GM18519 (cell line): Measurements from ENCODE around the gene MLLT10.
"Not testable (repeated sequence)": the region's sequence is repeated elsewhere in the genome, so short reads cannot be mapped to it uniquely, and the experiment has no call there.

Experiments
- ATAC-seq: cut with Tn5 transposase; IDR thresholded peaks from one replicate; pipeline ENCODE4 v1.9.1; 2021; ENCODE audit warnings: mild to moderate bottlenecking, moderate library complexity; ENCODE audit not compliant: unreplicated experiment, low FRiP score

The MLLT10 gene

DNA sequence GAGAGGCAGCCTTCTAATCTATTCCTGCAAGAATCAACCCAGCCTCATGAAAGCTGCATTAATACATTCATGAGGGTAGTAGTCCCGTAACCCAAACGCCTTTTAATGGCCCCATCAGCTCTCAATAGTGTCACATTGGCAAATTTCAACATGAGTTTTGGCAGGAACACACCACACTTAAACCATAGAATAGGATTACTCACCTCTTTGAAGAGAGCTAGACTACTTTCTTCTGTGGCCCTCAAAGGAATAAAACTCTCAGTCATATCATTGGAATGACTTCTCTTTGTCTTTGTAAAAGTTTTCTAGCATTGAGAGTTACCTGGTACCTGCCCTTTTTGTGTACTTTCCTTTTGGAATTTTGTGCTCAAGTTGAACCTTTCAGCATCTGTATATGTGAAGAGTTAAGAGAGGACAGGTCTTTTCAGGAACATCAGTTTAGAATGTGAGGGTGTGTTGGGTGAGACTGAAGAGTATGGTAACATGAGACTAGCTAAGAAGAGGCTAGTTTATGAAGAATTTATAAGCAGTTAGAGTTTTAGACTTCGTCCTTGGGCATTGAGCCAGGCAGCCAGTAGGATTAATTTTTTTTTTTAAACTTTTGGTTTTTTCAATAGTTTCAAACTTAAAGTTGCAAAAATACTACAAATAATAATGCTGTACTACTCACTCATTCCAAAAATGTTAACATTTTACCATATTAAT lies 92.6 kb downstream of the MLLT10 start:
- no peak for ATAC-seq

DNA sequence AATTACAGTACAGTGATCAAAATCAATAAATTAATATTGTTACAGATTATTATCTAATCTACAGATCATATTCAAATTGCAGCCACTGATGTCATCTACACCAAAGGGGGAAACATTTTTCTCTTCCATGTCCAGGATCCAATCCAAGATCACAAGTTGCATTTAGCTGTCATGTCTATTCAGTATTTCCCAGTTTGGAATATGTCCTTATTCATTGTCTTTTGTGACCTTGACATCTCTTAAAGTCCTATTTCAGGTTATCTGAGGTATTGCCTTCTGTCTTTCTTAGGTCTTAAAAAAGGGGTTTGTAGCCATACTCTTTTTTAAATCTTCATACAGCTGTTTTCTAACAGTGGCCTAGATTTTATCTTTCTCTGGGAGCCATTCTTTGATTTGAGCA lies 93.3 kb downstream of the MLLT10 start:
- ATAC-seq, result no peak

DNA sequence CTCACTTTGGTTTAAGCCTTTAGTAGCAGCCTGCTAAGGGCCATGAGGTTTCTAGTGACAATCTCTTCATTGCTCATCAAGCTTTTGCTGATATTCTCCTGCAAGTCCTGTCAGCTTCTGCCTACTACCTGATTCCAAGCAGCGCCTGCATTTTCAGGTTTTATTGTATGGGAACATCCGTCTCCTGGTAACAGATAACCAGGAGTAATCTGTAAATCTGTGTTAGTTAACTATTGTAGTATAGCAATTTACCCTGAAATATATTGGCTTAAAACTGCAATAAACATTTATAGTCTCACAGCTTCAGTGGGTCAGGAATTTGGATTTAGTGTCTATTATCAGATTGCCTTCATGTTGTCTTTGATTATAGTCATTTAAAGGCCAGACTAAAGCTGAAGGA lies 94.0 kb downstream of the MLLT10 start:
- no peak for ATAC-seq

DNA sequence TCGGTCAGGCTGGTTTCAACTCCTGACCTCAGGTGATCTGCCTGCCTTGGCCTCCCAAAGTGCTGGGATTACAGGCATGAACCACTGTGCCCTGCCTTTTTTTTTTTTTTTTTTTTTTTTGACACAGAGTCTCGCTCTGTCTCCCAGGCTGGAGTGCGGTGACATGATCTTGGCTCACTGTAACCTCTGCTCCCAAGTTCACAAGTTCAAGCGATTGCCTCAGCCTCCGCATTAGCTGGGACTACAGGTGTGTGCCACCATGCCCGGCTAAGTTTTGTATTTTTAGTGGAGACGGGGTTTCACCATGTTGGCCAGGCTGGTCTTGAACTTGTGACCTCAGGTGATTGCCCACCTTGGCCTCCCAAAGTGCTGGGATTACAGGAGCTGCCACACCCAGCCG lies 94.6 kb downstream of the MLLT10 start:
- not testable (repeated sequence) for ATAC-seq

DNA sequence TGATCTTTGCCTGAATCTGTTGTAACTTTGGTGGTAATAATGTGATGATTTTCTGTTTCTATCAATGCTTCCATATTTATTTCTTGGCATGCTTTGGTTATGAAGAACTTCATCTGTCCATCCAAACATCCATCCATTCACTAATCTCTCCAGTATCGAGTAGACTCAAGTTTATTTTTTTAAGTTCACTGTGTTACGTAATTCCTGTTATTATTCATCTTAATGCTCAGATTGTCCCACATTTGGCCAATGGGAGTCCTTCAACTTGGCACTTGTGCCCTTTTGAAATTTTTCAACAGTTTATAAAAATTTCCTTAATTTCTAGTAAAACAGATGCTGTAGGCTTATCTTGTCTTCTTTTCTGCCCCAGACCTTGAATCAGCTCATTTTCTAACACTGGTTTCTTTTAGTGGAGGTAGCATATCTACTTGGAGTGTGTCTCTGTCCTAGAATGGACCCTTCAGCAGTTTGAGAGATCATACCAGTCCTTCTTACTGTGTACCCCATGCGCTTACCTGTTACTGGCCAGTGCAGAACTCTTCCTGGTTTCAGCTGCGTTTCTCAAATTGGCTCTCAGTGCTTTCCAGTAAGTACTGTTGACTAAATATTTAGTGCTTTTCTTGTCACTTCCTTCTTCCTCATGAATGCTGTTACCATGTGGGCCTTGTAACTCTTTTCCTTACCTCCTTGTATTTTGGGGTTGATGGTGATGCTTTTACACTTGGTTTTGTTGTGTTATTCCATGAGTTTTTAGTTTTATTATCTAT lies 100.8 kb downstream of the MLLT10 start:
- no peak for ATAC-seq

DNA sequence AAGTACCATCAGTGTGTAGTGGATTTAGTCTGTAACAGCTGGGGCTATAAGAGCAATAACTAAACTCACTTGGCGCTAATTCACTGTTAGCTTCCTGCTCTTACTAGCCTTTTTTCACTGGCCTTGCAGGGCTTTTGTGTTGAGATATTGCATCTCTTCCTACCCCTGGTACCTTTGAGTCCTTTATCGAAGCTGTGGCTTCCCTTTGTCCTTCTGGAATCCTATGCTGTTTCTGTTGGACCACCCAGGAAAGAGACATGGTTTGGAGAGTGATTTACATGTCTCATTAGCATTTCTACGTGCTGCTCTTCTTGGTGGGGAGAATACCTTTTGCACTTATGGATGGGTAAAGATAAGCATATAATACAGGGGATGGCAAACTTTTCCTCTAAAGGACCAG lies 103.8 kb downstream of the MLLT10 start:
- no peak for ATAC-seq

DNA sequence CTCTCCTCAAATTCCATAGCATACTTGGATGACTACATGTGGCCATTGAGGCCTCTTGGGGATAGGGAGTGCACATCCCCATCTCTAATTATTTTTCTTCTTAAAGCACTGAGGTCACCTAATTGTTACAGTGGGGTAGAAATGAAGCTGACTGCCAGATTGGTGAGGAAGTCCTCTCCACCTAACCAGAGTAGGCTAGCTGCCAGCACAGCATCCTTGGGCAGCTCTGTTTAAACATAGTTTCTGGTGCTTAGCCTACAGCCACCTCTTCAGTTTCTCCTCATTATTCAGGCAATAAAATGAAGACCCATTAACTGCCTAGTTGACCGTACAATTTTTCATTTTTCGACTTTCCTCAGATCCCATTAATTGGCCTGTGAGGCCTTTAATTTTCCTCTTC lies 104.6 kb downstream of the MLLT10 start:
- no peak for ATAC-seq

DNA sequence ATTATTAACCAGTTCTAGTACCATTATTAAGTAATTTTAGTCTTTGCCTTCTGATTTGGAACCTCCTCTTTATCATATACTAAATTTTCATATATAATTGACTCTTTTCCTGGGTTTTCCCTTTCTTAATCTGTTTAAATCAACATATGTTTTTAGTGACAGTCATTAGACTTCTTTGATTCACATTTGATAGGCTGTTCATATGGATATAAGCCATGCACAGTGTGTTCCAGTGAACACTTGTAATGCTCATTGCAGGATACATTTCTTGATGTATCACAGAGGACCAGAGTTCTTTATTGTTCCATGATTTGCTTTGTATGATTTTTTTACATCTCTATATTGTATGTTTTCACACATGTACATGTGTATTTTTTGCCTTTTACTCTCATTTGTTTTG lies 114.0 kb downstream of the MLLT10 start:
- ATAC-seq, result no peak

DNA sequence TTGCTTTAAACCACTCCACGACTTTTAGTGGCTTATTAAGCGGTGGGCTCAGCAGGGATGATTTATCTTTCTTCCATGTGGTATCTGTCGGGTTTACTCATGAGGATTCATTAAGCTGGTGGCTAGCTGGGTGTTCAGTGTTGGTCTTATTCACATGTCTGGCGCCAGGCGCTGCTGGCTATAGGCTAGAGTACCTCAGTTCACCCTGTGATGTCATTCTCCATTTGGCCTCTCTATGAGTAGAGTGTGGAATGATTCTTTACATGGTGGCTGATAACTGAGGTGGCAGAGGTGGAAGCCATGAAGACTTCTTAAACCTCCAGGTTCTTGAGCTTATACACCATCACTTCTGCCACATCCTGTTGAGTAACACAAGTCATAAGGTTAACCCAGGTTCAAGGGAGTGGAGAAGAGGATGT lies 115.4 kb downstream of the MLLT10 start:
- ATAC-seq, result no peak

DNA sequence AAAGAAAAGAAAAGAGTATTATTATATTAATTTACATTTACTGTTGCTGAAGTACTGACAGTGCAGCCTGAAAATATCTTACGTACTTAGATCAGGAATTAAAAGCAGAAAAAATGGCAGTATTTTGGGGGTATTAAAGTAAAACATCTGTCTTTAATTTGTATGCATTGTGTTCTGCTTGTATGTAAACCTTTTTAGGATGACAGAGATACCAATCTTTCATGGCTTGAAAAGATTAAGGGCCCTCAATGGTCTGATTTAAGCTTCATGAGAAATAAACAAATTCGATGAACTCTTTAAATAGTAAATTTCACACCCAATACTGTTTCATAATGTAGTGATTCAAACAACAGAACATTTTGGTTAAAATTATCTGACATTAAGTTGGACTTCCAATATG lies 116.3 kb downstream of the MLLT10 start:
- ATAC-seq, result no peak

DNA sequence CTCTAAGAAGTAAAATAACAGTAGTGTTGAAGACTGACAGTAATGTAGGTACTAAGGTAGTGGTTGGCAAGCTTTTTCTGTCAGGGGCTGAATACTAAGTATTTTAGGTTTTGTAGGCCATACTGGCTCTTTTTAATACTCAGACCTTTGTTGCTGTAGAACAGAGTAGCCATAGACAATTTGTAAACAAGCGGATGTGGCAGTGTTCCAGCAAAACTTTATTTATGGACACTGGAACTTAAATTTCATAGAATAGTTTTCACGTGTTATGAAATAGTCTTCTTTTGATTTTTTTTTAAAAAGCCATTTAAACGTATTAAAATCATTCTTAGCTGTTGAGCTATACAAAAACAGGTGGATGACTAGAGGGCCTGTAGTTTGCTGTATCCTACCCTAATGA lies 121.2 kb downstream of the MLLT10 start:
- ATAC-seq, result no peak

DNA sequence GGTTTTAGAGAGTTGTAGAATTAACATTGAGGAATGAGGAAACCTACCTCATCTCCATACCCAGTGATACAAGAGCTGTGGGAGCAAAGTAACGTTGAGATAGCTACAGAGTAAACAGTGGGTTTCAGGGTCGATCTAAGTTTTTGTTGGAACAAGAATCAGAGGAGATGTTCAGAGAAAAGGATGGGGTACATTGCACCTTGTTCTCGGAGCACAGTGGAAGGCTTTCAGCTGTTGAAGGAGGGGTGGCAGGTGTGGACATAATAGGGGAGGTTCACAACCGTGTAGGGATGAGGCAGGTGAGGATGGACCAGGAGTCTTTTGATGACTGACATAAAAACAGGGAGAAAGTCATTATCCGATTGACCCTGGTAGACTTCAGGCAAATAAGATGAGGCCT lies 121.7 kb downstream of the MLLT10 start:
- ATAC-seq, result no peak

DNA sequence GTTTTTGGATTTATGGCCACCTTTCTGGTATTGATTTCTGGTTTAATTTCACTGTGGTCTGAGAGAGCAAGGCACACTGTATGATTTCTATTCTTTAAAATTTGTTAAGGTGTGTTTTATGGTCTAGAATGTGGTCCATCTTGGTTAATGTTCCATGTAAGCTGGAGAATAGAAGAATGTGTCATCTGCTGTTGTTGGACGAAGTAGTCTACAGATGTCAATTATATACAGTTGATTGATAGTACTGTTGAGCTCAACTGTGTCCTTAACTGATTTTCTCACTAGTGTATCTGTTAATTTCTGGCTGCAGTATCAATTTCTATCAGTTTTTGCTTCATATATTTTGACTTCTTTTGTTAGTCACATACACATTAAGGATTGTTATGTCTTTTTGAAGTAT lies 127.1 kb downstream of the MLLT10 start:
- ATAC-seq, result no peak

DNA sequence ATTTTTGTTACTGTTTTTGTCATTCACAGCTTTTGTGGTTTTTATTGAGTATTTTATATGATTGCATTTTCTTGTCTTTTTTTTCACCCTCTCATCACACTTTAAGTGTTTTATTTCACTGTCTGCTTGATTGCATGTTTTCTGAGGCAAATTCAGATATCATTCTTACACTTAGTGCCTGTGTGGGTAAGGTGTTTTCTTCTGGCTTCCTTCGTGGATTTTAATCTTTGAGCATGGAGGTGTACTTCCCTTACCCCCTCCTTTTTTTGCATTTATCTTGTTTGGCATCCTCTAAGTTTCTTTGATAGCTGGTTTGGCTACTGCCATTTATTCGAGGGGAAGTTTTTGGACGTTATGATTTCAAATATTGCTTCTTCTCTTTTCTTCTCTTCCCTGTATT lies 127.9 kb downstream of the MLLT10 start:
- ATAC-seq, result no peak

DNA sequence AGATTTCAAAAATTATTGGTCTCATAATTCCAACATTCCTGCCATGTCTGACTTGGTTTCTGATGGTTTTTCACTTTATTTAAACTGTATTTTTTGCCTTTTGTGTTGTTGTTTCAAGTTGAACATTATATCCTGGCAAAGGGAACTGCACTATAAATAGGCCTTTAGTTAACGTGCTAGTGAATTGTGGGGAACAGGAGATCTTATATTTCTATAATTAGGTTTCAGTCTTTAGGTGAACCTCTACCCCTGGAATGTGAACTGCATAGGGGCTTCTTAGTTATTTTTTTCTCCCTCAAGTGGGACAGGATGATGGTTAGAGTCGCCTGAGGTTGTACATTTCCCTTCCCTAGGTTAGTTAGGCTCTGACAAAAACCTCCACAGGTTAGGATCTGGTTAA lies 128.6 kb downstream of the MLLT10 start:
- ATAC-seq, result no peak

DNA sequence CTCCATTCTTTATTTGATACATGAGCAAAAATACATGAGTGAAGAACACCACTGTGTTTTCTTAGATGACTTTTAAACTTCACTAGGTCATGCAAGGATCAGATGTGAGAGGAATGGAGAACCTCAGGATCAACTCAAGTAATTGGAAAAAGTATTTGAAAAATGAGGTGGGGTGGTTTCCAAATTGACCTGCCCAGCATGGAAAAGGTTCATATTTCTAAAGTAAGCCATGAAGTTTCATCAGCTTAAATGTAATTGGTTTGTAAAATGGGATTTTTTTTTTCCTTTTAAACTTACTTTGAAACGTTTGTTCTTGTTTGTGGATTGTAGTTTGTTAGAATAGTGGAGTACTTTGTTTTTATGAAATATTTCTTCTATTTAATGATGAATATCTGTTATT lies 134.8 kb downstream of the MLLT10 start:
- no peak for ATAC-seq

DNA sequence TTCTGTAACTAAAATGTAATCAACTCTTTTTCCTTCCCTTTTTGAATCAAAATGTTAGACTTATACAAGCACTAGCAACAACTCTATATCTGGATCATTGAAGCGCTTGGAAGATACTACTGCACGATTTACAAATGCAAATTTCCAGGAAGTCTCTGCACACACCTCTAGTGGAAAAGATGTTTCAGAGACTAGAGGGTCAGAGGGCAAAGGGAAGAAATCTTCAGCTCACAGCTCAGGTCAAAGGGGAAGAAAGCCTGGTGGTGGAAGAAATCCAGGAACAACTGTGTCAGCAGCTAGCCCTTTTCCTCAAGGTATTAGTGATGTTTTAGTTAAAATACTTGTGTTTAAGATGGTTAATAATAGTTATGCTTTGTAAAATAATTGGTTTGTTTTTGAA lies 136.4 kb downstream of the MLLT10 start:
- no peak for ATAC-seq

DNA sequence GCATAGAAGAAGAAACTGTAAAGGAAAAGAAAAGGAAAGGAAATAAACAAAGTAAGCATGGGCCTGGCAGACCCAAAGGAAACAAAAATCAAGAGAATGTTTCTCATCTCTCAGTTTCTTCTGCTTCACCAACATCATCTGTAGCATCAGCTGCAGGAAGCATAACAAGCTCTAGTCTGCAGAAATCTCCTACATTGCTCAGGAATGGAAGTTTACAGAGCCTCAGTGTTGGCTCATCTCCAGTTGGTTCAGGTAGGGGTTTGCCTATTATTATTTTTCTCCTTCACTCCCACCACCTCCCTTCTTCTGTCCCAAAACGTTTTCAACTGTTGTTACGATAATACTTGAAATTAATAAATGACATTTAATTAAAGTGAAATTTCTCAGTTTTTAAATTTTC lies 139.6 kb downstream of the MLLT10 start:
- ATAC-seq, result no peak

DNA sequence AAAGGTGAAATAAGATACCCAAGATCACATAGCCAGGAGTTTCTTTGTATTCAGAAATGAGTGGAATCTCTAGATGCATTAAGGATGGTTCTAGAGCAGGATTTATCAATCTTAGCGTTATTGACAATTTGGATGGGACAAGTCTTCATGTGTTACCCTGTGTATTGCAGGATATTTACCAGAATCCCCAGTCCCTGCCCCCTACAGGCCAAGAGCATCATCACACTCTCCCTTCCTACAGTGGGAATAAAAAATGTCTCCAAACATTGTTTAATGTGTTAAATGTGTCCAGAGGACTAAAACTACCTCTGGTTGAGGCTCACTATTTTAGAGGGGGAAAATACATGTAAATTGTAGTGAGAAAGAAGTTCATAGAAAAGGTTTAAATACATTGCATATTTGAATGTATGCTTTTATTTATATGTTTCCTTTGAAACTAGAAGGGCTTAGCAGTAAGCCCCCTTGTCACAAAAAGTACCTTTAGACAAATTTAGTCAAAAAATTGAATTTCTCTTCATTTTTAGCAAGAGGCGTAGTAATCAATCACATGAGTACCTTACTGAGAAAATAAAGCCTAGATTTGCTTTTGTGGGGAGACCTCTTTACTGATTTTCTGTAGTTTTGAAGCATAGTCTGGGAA lies 141.2 kb downstream of the MLLT10 start:
- no peak for ATAC-seq

DNA sequence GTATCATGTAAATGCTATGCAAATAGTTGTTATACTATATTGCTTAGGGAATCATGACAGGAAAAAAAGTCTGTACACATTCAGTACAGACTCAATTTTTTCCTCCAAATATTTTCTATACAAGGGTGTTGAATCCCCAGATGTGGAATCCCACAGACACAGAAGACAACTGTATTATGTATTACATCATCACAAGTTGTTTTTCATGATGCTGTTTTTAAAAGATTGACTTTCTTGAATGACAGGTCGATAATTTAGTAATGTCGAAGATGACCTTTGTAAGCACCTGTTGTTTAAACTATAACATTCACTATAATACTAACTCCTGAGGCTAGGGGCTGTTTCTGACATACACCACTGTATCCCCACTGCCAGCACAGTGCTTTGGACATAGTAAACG lies 143.5 kb downstream of the MLLT10 start:
- ATAC-seq, result no peak

DNA sequence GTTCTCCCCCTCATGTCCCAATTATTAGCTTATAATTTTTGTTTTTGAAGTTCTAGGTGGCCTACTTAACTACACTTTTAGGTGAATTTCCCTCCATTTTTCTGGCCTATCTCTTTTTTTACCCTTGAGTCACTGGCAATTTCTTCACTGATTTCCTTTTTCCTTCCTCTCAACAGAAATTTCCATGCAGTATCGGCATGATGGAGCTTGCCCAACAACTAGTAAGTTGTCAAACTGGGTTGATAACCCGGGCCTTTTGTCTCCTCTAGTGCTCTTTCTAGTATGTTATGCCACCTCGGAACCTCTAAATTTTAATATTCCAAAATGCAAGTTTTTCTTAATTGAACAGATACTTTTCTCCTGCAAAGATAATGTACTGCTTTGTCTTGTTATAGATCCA lies 147.1 kb downstream of the MLLT10 start:
- no peak for ATAC-seq
